HG03521 (cell line): ENCODE data around the gene TRIM75.
"Not testable (repeated sequence)": the region's sequence is repeated elsewhere in the genome, so short reads cannot be mapped to it uniquely, and the experiment has no call there.

Experiments
- ATAC-seq: cut with Tn5 transposase; IDR thresholded peaks from one replicate; pipeline ENCODE4 v1.9.1; 2021; ENCODE audit warnings: mild to moderate bottlenecking, moderate library complexity; ENCODE audit not compliant: unreplicated experiment

The TRIM75 gene

DNA sequence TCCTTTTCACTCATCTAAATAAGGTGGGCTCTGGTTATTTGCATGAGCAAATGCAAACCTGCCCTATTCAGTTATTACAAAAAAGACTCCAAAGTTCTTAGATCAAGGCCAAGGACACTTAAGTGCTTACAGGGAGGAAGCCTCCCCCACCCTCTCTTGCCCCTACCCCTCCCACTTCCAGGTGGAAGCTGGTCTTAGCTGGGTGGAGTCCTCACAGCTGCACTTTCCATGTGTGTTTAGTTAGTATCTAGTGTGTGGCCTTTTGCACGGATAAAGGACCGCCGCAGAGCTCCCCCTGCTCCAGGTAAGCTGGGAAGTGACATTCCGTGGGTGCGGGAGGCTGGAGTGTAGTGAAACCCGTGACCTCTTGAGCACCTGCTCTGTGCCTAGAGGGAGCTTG lies at the start of gene TRIM75:
Gene TRIM75, plus strand, starts transcription at position 222 of the 400 bp plus-strand sequence. CDS start 5,282 bp downstream, outside the sequence.
- no peak for ATAC-seq

DNA sequence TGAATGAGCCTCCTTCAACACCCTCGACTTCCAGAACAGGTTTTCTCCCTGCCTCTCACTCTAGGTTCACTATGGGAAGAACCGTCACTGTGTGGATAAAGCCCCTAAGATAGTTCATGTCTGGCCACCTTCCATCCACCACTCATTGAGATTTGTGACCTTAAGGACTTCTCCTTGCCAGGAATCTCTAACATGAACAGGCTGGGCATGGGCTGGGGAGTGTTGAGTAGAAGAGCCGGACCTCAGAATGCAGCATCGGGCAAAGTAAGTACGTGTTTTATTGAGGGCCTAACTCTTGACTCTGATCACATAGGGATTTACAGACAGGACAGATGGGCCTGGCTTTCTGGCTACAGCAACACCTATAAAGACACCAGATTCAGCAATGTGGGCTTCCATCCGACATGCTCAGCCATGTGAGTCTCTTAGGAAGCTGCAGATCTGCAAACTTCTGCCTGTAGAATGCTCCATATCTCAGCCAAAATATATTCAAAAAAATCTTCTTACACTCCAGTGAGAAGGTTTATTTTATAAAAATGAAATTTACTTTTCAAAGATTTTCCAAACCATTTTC lies 48.2 kb upstream of the TRIM75 start:
- no peak for ATAC-seq

DNA sequence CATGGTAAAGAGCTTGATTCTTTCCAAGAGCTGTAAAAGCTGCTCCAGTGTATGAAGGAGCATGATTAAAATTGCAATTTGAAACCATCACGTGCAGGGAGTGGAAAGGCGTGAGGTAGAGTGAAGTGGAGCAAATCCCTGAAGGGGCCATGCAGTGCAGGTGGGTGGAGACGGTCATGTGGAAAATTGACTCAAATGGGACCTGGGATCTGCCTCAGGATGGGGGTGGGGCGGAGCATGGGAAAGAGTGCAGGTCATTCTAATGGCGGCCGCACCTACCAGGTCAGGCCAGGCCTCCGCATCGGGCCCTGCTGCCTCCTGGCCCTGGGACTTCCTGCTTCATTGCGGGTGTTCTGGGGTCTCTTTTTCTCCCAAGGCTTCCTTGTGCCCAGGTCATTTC lies 47.2 kb upstream of the TRIM75 start:
- no peak for ATAC-seq

DNA sequence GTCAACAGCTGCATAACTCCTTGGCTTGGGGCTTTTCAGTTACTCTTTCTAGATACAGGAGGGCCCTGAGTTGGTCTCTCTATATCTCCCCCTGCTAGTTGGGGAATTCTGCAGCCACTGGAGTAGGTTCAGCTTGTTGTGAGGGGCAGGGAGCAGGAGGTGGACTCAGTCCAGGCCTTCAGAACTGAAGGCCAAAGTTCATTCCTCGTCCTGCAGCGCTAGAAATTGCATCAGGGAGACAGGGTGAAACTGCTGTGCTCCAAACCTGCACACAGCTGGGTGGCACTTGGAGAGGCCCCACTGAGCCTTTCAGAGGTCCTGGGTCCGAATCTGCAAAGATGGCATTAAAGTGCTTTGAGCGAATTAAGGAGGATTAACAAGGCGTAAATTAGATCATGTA lies 46.8 kb upstream of the TRIM75 start:
- no peak for ATAC-seq

DNA sequence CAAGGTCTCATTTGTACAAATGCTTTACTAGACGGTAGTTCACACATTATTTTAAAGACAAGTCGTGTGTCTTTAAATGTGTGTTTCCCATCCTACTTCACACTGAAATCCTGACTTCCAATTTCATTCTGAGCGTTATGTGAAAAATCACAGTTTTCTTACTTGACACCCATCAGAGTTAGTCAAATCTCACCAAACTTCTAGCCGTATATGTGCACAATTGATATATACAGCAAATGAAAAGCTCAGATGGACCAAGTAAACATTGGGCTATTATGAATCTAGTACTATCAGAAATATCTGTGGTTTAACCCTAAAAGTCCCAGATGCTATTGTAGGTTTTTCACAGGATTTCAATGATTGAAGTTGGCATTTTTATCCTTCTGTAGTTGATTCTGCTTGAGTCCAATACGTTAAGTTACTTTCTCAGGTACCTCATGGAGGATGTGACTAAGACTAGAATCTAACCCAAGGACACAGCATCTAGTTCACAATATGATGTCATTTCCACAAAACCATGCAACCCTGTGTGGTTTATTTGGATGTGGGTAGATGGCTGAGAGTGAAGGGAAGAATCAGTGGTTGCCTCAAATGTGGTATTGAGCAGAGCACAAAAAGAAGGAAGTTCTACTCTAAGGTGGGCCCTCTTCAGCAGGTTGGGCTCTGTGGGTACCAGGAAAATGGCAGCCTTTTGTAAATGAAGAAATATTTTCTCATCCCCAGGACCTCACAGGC lies 44.0 kb upstream of the TRIM75 start:
- no peak for ATAC-seq

DNA sequence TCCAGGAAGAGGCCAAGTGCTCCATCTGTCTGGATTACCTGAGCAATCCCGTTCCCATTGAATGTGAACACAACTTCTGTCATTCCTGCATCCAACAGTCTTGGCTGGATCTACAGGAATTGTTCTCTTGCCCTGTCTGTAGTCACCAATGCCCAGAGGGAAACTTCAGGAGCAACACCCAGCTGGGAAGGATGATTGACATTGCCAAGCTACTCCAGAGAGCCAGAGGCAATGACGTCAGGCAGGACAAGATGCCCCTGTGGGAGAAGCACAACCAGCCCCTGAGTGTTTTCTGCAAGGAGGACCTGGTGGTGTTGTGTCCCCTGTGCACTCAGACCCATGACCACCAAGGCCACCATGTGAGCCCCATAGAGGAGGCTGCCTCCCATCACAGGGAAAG lies 43.2 kb upstream of the TRIM75 start:
- ATAC-seq, result no peak

DNA sequence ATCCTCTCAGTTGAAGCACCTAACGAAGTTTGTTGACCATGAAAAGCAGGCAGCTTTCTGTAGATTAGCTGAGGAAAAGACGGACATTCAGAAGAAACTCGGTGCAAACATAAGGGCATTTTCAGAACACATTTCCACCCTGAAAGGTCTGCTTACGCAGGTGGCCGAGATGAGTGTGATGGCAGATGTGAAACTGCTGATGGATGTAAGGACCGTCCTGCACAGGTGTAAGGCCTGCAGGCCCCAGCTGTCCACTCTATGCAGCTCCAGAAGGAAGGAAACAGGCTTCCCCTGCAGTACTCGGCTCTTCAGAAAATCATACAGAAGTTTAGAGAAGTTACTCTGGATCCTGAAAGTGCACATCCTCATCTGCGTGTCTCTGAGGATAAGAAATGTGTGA lies 42.7 kb upstream of the TRIM75 start:
- no peak for ATAC-seq

DNA sequence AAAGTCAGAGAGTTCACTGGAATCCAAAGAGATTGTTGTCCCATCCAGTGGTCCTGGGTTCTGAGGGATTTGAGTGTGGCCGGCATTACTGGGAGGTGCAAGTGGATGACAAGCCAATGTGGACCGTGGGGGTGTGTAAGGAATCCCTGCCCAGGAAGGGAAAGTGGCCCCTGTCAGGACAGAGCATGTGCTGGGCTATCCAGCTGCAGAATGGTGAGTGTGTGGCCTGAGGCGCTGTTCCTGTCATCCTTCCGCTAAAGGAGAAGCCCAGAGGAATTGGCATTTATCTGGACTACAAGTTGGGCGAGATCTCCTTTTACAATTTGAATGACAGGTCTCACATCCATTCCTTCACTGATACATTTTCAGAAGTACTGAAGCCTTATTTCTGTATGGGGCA lies 42.3 kb upstream of the TRIM75 start:
- no peak for ATAC-seq

DNA sequence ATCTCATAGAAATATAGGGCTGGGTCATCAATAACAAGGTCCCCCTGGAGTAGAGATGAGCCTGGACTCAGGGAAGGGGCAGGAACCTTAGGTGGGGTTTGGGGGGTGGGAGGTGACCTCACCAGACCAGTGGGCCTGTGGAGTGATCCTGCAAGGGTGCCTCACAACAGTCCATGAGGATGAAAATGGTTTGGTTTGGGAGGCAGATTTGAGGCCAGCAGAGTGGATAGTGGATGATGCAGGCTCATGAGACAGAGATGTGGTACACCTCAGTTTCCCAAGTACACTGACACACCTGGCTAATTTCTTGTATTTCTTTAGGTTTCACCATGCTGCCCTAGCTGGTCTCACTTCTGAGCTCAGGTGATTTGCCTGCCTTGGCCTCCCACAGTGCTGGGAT lies 40.0 kb upstream of the TRIM75 start:
- no peak for ATAC-seq

DNA sequence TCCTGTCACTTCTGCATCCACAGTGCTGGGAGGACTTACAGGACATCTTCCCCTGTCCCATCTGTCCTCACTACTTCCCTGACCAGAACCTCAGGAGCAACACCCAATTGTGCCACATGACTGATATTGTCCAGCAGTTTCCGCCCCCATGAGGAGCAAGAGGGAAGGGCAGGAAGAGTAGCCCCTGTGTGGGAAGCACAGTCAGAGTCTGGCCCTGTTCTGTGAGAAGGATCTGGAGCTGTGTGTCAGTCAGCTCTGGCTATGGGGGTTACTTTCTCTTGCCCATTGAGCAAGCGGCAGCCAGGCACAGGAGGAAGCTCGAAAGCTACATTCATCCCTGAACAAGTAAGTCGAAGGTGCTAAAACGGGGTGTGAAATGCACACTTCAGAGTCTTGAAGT lies 36.7 kb upstream of the TRIM75 start:
- no peak for ATAC-seq

DNA sequence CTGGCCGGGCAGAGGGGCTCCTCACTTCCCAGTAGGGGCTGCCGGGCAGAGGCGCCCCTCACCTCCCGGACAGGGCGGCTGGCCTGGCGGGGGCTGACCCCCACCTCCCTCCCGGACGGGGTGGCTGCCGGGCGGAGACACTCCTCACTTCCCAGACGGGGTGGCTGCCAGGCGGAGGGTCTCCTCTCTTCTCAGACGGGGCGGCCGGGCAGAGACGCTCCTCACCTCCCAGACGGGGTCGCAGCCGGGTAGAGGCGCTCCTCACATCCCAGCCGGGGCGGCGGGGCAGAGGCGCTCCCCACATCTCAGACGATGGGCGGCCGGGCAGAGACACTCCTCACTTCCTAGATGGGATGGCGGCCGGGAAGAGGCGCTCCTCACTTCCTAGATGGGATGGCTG lies 33.7 kb upstream of the TRIM75 start:
- ATAC-seq, result not testable (repeated sequence)

DNA sequence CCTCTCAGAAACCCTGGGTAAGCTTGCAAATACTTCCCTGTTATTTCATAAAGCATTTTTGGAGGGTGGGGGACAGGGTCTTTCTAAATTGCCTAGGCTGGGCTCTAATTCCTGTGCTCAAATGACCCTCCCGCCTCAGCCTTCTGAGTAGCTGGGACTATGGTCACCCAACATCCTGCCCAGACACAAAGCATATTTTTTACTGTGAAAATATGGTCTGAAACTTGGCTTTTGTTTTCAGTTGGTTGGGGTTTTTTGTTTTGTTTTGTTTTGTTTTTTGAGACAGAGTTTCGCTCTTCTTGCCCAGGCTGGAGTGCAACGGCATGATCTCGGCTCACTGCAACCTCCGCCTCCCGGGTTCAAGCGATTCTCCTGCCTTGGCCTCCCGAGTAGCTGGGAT lies 27.9 kb upstream of the TRIM75 start:
- ATAC-seq, result not testable (repeated sequence)

DNA sequence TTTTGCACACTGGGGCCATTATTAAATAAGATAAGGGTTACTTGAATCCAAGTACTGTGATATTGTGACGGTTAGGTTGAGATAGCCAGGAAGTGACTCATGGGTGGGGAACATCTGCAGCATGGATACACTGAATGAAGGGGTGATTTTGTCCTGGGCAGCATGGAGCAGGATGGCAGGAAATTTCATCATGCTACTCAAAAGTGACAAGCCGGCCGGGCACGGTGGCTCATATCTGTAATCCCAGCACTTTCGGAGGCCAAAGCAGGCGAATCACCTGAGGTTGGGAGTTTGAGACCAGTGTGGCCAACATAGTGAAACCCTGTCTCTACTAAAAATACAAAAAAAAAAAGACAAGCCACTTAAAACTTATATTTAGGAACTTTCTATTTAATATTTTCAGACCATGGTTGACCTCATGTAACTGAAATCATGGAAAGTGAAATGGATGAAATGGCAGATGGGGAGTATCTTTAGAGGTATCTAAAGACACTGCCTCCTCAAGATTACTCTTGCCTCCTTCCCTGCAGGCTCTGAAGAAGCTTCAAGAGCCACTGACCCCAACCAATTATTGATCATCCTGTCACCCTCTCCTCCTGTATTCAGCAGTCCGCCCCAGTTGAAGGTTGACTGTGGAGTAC lies 25.8 kb upstream of the TRIM75 start:
- ATAC-seq, result no peak

DNA sequence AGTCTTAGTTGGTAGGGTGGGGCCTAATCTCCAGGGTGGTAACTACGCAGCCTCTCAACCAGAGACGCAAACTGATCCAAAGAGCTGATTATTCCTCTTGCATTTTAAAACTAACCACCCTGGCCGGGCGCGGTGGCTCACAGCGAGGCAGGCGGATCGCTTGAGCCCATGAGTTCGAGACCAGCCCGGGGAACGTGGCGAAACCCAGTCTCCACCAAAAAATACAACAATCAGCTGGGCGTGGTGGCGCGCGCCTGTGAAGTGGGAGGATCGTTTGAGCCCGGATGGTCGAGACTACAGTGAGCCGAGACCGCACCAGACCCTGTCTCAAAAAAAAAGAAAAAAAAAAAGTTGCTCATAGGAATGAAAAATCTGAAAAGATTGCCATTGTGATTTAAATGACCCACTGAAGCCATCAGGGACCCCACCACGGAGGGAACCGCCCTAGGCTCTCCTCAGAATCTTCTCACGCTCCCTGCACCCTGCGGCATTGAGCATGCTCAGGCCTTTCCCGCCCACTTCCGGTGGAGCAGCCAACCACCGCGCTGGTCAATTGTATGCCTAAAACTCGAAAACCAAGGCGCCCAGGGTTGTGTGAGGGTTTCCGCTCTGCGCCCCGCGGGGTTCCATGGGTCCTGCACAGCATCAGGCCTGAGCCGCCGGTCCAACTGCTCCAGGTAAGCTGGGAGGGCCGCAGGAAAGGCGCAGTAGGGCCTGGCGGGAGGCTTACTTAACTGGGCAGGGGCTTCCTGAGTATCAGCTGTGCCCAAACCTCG lies 22.0 kb upstream of the TRIM75 start, which contains the start of gene TRIM60:
Gene TRIM60, plus strand, starts transcription at position 564 of the 776 bp plus-strand sequence. CDS start 8,074 bp downstream, outside the sequence.
- no peak for ATAC-seq

DNA sequence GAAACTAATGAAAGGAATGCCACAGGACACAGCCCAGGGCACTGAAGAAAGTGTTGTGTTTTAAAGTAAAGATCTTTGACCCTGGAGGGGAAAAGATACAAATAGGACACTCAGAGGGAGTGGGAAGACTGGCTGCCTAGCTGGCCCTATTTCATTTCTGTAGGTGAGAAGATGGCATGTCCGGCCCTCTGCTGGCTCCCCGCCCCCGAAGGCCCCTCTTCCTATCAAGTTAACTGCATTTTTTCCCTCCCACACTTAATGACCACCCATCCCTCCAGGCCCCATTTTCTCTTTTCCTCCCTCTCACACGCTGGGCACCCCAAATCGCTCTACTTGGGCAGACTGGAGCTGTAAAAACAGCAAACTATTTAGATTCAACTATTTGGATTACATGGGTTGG lies 5.5 kb upstream of the TRIM75 start:
- no peak for ATAC-seq

DNA sequence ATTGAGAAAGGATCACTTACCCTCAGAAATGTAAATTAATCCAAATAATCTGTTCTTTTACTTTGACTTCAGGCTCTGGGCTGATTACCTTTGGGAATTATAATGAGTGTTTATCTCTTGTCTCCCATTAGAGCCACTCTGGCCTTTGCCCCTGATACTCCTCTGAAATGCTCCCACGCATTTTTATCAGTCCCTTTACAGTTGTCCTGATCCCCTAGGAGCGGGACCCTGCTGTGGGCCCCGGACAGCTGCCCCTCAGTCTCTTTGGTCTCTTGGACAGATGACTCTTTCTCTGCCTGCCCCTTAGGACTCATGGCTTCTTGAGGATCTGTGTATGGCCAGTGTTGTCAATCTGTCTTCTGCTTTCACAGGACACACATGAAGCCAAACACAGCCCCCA lies 1.0 kb upstream of the TRIM75 start:
- no peak for ATAC-seq

DNA sequence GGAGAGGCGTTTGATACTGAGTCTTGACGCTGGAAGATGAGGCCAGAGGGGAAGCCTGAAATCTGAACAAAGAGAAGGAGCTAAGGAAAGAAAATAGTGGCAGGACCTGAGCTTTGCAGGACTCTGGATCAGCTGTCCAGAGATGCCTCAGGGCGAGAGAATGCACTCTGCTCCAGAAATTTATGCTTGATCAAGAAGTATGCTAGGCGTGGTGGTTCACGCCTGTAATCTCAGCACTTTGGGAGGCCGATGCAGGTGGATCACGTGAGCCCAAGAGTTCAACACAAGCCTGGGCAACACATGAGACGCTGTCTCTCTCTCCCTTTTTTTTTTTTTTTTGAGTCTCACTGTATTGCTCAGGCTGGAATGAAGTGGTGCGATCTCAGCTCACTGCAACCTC lies 1.9 kb downstream of the TRIM75 start:
- no peak for ATAC-seq

DNA sequence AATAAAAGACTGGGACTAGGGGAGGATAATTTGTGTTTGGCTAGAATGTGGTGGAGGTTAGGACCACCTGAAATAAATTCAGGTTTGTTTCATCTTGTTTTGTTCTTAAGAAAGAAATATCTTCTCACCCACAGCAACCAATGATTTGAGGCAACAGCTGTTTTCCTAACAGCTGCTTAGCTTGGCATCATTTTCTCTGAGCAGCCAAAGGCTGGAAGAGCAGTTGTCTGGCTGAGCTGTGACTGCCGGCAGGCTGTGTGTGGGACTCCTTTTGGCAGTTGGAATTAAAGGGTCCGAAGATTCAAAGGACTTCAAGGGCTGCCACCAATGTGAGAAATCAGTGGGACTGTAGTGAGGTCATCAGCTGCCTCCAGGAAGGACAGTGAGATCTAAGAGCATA lies 5.0 kb downstream of the TRIM75 start:
- ATAC-seq, result no peak

DNA sequence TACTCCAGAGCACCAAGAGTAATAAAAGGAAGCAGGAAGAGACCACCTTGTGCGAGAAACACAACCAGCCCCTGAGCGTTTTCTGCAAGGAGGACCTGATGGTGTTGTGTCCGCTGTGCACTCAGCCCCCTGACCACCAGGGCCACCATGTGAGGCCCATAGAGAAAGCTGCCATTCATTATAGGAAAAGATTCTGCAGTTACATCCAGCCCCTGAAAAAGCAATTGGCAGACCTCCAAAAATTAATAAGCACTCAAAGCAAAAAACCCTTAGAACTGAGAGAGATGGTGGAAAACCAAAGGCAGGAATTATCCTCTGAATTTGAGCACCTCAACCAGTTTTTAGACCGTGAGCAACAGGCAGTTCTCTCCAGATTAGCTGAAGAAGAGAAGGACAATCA lies 5.7 kb downstream of the TRIM75 start:
- no peak for ATAC-seq

DNA sequence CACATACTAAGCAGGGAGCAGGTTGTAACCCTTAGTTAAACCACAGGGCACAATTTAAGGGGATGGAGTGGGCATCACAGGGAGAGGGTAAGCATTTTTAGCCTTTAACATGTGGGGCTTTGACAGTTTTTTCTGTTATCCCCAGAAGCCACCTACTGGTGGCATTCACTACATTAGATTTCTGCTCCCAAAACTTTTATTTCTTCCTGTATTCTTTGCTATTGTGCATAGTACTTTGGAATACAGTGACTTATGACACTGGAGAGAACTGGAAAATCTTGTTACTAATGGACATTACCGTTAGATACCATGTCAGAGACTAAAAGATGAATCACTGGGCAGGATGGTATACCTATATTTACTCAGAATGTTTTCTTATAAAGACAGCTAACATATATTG lies 7.3 kb downstream of the TRIM75 start:
- ATAC-seq, result no peak

DNA sequence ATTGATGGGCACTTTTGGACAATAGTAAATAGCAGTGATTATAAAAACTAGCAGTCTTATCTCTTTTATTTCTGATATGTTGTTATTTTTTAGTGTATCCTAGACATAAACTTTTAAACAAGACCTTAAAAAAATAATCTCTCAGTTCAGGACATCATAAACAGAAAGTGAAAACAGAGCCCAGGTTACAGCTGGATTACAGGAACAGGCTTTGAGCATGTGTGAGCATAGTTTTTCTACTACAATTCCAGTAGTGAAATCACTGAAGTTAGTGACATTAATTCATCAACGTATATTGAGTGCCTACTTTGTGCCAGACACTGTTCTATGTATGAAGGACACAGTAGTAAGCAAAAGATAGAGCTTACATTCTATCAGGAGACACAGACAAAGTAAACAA lies 16.9 kb downstream of the TRIM75 start:
- no peak for ATAC-seq
